Common myeloid progenitor, CD34-positive (primary cell): ENCODE data around the gene SP6. TPM values are rescaled to one million over a fixed set of nuclear protein-coding genes. Genes with fewer than 3 reads are reported as not detected.

Source experiments
- CTCF ChIA-PET: fragments of 350-600 bp; sonication (Branson Sonifier 250); formaldehyde crosslinking; loops from one replicate; lab custom pipeline; 2021; ENCODE audit warnings: antibody characterized with exemption; lab: Charles Lee
- POLR2A ChIA-PET: fragments of 350-600 bp; sonication (Branson Sonifier 250); formaldehyde crosslinking; loops from one replicate; lab custom pipeline; 2021; ENCODE audit warnings: antibody characterized with exemption; lab: Charles Lee
- DNase-seq, 3 donors: peaks; one replicate each; pipeline versions ENCODE4 v3.0.0 to v3.0.0-alpha.2; 2013
- H3K27ac ChIP-seq, 2 experiments: 1 replicate in 1 of 2; 2 replicates in 1 of 2; pipeline ENCODE4 v1.7.0; 2013; ENCODE audit warnings: inconsistent platforms in 2 of 2, low read length in 2 of 2, mild to moderate bottlenecking in 2 of 2, low read depth in 1 of 2, moderate library complexity in 1 of 2; ENCODE audit not compliant: severe bottlenecking in 2 of 2, insufficient read depth in 1 of 2, poor library complexity in 1 of 2
- H3K27me3 ChIP-seq, 5 experiments: replicated peaks in 2 of 5; 1 replicate in 3 of 5; 2 replicates in 2 of 5; pipeline versions ENCODE4 v1.6.1 to v1.7.0; 2013; ENCODE audit warnings: low read length in 4 of 5, mild to moderate bottlenecking in 2 of 5, moderate library complexity in 2 of 5, inconsistent platforms in 1 of 5; ENCODE audit not compliant: insufficient read depth in 5 of 5, control insufficient read depth in 4 of 5
- H3K36me3 ChIP-seq, 4 experiments: 1 replicate in 2 of 4; 2 replicates in 2 of 4; pipeline versions ENCODE4 v1.6.1 to v1.7.0; 2013; ENCODE audit warnings: low read length in 3 of 4, control low read depth in 1 of 4, mild to moderate bottlenecking in 1 of 4; ENCODE audit not compliant: control insufficient read depth in 4 of 4, insufficient read depth in 4 of 4
- H3K4me1 ChIP-seq, 4 experiments: 1 replicate in 3 of 4; 2 replicates in 1 of 4; pipeline versions ENCODE4 v1.6.1 to v1.7.1; 2013; ENCODE audit warnings: low read length in 3 of 4, mild to moderate bottlenecking in 3 of 4, control low read depth in 1 of 4, inconsistent platforms in 1 of 4, moderate library complexity in 1 of 4; ENCODE audit not compliant: control insufficient read depth in 4 of 4, insufficient read depth in 4 of 4; ENCODE audit errors: control extremely low read depth in 1 of 4
- H3K4me3 ChIP-seq, 7 experiments: 1 replicate in 4 of 7; 2 replicates in 3 of 7; pipeline versions ENCODE4 v1.5.1 to v1.7.0; 2013; ENCODE audit warnings: mild to moderate bottlenecking in 7 of 7, low read length in 6 of 7, moderate library complexity in 6 of 7, inconsistent platforms in 2 of 7, low read depth in 2 of 7, control low read depth in 1 of 7; ENCODE audit not compliant: insufficient read depth in 4 of 7, control insufficient read depth in 1 of 7; ENCODE audit errors: extremely low read depth in 1 of 7
- H3K9me3 ChIP-seq, 5 experiments: 1 replicate in 4 of 5; 2 replicates in 1 of 5; pipeline versions ENCODE4 v1.6.1 to v1.7.1; 2013; ENCODE audit warnings: low read length in 4 of 5, mild to moderate bottlenecking in 2 of 5, inconsistent platforms in 1 of 5, low read depth in 1 of 5, moderate library complexity in 1 of 5; ENCODE audit not compliant: control insufficient read depth in 4 of 5, insufficient read depth in 2 of 5; ENCODE audit errors: control extremely low read depth in 1 of 5
- WGBS: methylation state at CpG from one replicate; pipeline ENCODE4 v1.1.5; 2013; ENCODE audit not compliant: insufficient coverage; 5-methylcytosine and 5-hydroxymethylcytosine counted together
- polyA plus RNA-seq: library from polyadenylated mRNA; unstranded; fragments of 120-200 nt; gene quantifications from one replicate; pipeline ENCODE4 v1.2.1, GENCODE V29; 2013

SP6 gene
- polyA plus RNA-seq: 0.15 TPM

GRCh38 chr17:47850692-47851573 is at the start of gene SP6:
TSS of gene SP6 (minus strand) at chr17:47851163. CDS start at chr17:47848429, 2,734 bp downstream.
- CTCF ChIA-PET: interaction anchor here (0.7 to 22.9 kb wide), 8 partner anchors 8 to 125 kb away, joined by 3 to 575 read pairs (median 6); partner anchors contain the start of genes SCRN2 and SP2
- Histone ChIP-seq H3K36me3 (no peaks in the 10 kb centered on the region), H3K27me3 (peaks cover 11 to 98% (median 52%) of the 10 kb centered on the region in 5 experiments), H3K4me3 (peak within 1 kb of the TSS in 3 of 7 experiments; percentile 11 to 37 (median 27)), H3K27ac (peak within 1 kb of the TSS in 1 of 2 experiments; percentile 47), H3K4me1 (peaks cover 0 to 35% (median 29%) of the 10 kb centered on the region in 4 experiments), H3K9me3 (no peaks in the 10 kb centered on the region)
- WGBS: 8% methylated on average over 46 of the region's 71 CpGs
- peak; percentile 61 to 77 (median 64) for DNase-seq
- POLR2A ChIA-PET: no interaction called here

DNA sequence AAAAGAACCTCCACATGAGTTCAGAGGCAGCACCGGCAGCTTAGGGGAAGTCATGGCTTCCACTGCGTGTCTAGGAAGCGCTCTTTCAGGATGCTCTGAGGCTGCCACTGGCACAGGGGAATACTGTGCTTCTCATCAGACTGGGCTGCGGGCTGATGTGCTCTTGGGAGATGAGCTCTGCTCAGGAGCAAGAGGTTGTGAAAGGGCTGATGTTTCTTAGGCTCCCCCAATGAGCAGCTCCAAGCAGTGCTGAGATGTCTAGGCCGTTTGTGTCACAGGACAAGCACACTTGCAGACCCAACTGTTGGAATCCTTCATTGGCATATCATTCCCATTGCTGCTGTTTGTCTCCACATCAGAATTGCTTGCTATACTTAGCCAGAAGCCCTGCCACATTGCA is 48.7 kb upstream of the SP6 start:
- Histone ChIP-seq H3K36me3 (peaks cover 4 to 14% (median 8%) of the 10 kb centered on the region in 4 experiments), H3K4me1 (peaks cover 15 to 25% (median 21%) of the 10 kb centered on the region in 4 experiments), H3K27ac (no peak overlapping the region), H3K27me3 (no peaks in the 10 kb centered on the region), H3K9me3 (no peaks in the 10 kb centered on the region), H3K4me3 (no peak overlapping the region)
- 89% methylated on average over 5 of the region's 5 CpGs for WGBS
- no peak for DNase-seq
- ChIA-PET POLR2A (interaction anchor here (0.9 kb wide), 1 partner anchor 42 kb away, joined by 3 read pairs; the partner anchor contains the start of gene PNPO), CTCF (interaction anchor here (0.8 kb wide), 1 partner anchor 71 kb away, joined by 4 read pairs; the partner anchor contains the start of gene CDK5RAP3)

- Histone ChIP-seq H3K9me3 (no peaks in the 10 kb centered on the region), H3K27ac (no peak overlapping the region), H3K4me3 (no peak overlapping the region), H3K36me3 (peaks cover 4 to 18% (median 8%) of the 10 kb centered on the region in 4 experiments), H3K27me3 (no peaks in the 10 kb centered on the region), H3K4me1 (peaks cover 15 to 31% (median 26%) of the 10 kb centered on the region in 4 experiments)
- ChIA-PET CTCF (interaction anchor here (0.8 to 1.2 kb wide), 2 partner anchors 51 to 57 kb away, joined by 3 read pairs; partner anchors contain the start of gene SCRN2), POLR2A (no interaction called here)
- peak in 2 of 3 donors; percentile 42 to 50 for DNase-seq
Observed at GRCh38 chr17:47898241-47898640, 47.3 kb upstream of the SP6 start.

GRCh38 chr17:47897561-47897960 is 46.6 kb upstream of the SP6 start:
- peak overlapping the region in 4 of 7 experiments; percentile 87 to 93 (median 90) for H3K4me3 ChIP-seq
- H3K4me1 ChIP-seq: peaks cover 15 to 31% (median 26%) of the 10 kb centered on the region in 4 experiments
- H3K36me3 ChIP-seq: peaks cover 4 to 18% (median 8%) of the 10 kb centered on the region in 4 experiments
- H3K9me3 ChIP-seq: no peaks in the 10 kb centered on the region
- H3K27ac ChIP-seq: peak overlapping the region in 1 of 2 experiments; percentile 97
- WGBS: 88% methylated on average over 2 of the region's 5 CpGs
- H3K27me3 ChIP-seq: no peaks in the 10 kb centered on the region
- ChIA-PET POLR2A (interaction anchor here (0.9 to 1.1 kb wide), 2 partner anchors 11 to 50 kb away, joined by 3 read pairs; no protein-coding TSS in a partner anchor), CTCF (interaction anchor here (1.1 to 1.2 kb wide), 2 partner anchors 49 to 57 kb away, joined by 3 to 4 read pairs; partner anchors contain the start of gene SCRN2)
- no peak for DNase-seq

GRCh38 chr17:47896672-47897490 is 45.9 kb upstream of the SP6 start:
- CTCF ChIA-PET: interaction anchor here (1.1 kb wide), 1 partner anchor 50 kb away, joined by 4 read pairs; no protein-coding TSS in a partner anchor
- peaks cover 15 to 31% (median 26%) of the 10 kb centered on the region in 4 experiments for H3K4me1 ChIP-seq
- no peaks in the 10 kb centered on the region for H3K9me3 ChIP-seq
- peak overlapping the region; percentile 66 to 98 (median 92) for H3K4me3 ChIP-seq
- peaks cover 2 to 18% (median 8%) of the 10 kb centered on the region in 4 experiments for H3K36me3 ChIP-seq
- H3K27me3 ChIP-seq: no peaks in the 10 kb centered on the region
- H3K27ac ChIP-seq: peak overlapping the region; percentile 88 to 97
- POLR2A ChIA-PET: interaction anchor here (0.9 to 1.1 kb wide), 2 partner anchors 11 to 50 kb away, joined by 3 read pairs; no protein-coding TSS in a partner anchor
- peak in 1 of 3 donors; percentile 4 for DNase-seq
- 2% methylated on average over 20 of the region's 22 CpGs for WGBS
